Erythroblast (primary cell): ENCODE results near the gene RSU1.

ENCODE experiments used
- GATA1 ChIP-seq: IDR thresholded peaks from 2 replicates; pipeline ENCODE4 v1.6.1; 2011; ENCODE audit warnings: low read depth, mild to moderate bottlenecking, control low read depth, low read length, moderate library complexity
- POLR2A ChIP-seq: IDR thresholded peaks from 2 replicates; pipeline ENCODE4 v1.6.1; 2011; ENCODE audit warnings: mild to moderate bottlenecking, low read length

DNA sequence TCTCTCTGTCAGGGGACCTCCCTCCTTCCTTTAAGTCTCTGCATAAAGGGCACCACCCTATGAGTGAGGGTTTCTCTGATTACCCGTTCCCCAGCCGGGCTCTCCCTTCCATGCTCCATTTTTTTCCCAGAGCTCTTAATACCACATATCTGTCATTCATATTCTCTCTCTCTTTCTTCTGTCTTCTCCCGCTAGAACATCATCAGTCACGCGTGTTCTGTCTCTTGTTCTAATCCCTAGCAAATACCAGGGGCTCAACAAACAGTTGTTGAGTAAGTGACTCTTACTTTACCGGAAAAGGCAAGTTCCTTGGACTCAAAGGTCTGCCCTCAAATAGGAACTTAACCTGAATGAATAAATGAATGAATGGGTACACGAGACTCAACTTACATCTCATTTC lies 68.5 kb downstream of the RSU1 start:
- TF ChIP-seq POLR2A, result no peak
- no peak for TF ChIP-seq GATA1
